NT2/D1 (cell line): ENCODE data around the gene CCDC137.

ENCODE experiments used
- SUZ12 ChIP-seq: IDR thresholded peaks from 2 replicates; pipeline ENCODE4 v1.6.1; 2011; ENCODE audit not compliant: insufficient read length, insufficient read depth; ENCODE audit errors: extremely low read depth
- YY1 ChIP-seq: IDR thresholded peaks from 2 replicates; pipeline ENCODE4 v1.6.1; 2011; ENCODE audit not compliant: insufficient read length, insufficient read depth
- ZNF274 ChIP-seq: IDR thresholded peaks from 2 replicates; pipeline ENCODE4 v1.6.1; 2011; ENCODE audit warnings: mild to moderate bottlenecking, low read depth, low read length

GRCh38 chr17:81688616-81689015 lies 22.1 kb downstream of the CCDC137 start:
- no peak for TF ChIP-seq ZNF274
- TF ChIP-seq YY1 = no peak
- no peak for TF ChIP-seq SUZ12
